Measurements from ENCODE around the gene ATIC. TPM values are rescaled to one million over a fixed set of nuclear protein-coding genes. Genes with fewer than 3 reads are reported as not detected.

The ATIC gene
- total RNA-seq, 1 donor from 2014 or later = 322 TPM

DNA sequence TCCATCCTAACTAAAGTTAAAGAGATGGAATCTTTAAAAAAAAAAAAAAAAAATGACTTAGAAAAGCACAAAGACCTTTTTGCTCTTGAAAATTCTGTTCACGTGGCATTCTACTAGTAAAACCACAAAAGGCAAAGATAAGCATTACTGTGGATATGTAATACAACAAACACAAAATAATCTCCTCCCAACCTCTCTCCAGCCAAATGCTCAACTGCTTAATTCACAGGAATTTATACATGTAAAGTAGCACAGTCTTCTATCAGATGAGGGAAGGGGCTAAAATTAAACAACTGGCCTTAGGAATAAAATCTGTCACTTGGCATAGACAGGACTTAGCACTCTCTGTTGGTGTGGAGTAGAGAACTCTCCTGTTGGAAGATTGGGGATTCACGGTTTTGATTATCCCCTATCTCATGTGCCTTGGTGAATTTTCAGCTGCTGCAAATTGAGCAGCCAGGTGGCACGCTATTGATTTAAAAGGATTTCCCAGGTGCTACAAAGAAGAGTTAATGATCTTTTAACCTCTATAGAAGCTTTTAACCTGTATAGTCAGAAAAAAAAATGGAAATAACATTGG is 57.4 kb downstream of the ATIC start:
- intact Hi-C loops (cut with micrococcal nuclease) = no loop called here
- Mint-ChIP-seq H3K4me3 (no peak overlapping the region), H3K36me3 (ENCODE audit: low read depth) (peaks cover 23% of the 10 kb centered on the region), H3K4me1 (no peaks in the 10 kb centered on the region), H3K27ac (no peak overlapping the region), H3K9me3 (peaks cover 3% of the 10 kb centered on the region), H3K27me3 (no peaks in the 10 kb centered on the region)
- no peak for DNase-seq

DNA sequence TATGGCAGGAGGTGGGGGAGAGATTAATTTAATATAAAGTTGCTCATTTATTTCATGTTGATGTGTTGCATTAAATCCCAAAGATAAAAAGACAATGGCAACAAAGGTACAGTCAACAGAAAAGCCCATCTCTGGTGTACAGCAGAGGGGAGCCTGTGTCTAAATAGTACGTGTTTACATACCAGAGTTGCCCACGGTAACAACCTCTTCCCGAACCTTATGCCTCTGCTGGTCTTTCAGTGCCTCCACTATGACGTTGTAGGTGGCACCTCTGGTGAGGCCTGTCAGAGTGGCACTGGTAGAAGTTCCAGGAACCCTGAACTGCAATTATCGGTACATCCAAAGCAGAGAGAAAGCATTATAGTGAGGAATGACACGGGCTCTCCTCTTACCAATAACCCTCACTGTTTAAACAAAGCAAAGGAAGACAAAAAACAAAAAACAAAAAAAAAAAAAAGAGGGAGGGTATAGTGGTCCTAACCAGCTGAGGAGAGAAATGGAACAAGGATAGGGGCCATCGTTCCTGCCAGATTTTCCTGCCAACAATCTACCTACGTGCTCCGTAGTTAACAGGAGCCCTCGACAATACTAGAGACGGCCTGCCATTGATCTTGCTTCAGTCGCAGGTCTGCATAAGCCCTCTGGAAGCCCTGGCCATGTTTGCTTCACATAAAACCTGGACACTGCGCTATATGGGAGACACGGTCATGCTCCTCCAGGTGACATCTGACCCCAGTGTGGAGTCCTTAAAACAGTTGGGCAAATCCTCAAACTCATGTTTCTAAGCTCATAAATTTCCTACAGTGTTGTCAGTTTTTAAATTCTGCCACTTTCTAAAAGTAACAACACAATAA is 58.5 kb downstream of the ATIC start:
- Mint-ChIP-seq H3K36me3 (ENCODE audit: low read depth) (peaks cover 19% of the 10 kb centered on the region), H3K4me3 (no peak overlapping the region), H3K27me3 (no peaks in the 10 kb centered on the region), H3K27ac (no peak overlapping the region), H3K4me1 (no peaks in the 10 kb centered on the region), H3K9me3 (no peaks in the 10 kb centered on the region)
- intact Hi-C loops (cut with micrococcal nuclease) = no loop called here
- no peak for DNase-seq

DNA sequence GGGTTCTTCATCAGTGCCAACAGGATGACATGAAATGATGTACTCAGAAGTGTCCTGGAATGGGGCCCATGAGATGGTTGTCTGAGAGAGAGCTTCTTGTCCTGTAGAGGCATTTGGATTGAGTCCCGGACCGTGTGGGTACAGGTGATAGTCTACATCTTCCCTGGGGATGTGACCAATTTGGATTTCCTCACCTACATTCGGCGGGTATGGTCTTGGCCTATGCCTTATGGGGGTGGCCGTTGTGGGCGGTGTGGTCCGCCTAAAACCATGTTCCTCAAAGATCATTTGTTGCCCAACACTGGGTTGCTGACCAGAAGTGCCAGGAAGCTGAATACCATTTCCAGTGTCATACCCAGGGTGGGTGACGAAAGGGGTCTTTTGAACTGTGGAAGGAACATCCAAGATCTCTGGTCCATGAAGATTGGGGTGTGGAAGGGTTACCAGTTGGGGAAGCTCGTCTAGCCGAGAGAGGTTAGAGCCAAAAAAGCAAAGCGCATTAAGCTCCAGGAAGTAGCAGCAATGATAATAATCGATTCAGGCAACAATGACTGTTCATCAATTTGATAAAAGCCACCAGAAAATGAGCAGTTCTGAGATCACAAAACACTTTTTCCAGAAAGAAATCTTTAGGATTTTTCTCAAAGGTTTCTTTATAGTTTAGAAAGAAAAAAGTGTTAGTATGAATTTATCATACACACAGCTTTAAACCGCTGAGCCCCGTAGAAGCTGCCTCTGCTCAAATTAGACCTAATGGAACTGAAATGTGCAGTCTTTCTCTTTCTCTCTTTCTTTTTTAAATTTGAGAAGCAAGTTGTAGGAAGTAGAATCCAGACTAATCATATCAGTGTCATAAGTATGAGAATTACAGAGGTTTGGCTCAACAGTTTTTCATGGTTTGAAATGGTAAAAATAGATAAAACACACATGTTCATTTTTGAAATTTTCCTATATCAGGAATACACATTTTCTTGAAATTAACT is 60.3 kb downstream of the ATIC start:
- intact Hi-C loops (cut with micrococcal nuclease) = no loop called here
- DNase-seq = no peak
- H3K4me1 Mint-ChIP-seq = no peaks in the 10 kb centered on the region
- no peaks in the 10 kb centered on the region for H3K9me3 Mint-ChIP-seq
- no peak overlapping the region for H3K27ac Mint-ChIP-seq
- no peak overlapping the region for H3K4me3 Mint-ChIP-seq
- peaks cover 20% of the 10 kb centered on the region for H3K36me3 Mint-ChIP-seq (ENCODE audit: low read depth)
- no peaks in the 10 kb centered on the region for H3K27me3 Mint-ChIP-seq

DNA sequence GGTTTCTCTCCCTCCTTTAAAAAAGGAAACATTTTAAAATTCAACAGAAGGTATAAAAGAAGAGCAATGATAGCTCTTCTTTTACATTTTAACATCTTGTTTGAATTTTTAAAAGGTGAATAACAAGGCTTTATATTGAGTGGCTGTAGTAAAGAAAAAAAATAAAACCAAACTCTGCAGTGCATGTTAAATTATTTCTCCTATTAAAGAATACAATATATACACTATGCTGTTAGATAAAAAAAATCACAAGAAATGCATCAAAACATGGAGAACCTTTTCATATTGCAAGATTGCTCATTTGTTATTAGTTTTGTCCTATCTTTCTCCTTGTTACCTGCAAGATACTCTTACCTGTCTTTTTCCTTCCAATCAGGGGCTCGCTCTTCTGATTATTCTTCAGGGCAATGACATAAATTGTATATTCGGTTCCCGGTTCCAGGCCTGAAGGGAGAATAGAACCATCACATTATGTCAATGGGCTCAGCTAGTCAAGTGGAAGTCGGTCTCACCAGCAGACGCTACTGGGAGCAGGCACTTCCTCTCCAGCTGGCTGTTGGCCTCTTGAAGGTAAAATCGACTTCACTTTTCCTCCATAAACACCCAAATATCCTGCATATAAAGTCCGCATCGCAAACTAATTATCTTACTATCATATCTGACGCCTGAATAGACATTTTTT is 61.2 kb downstream of the ATIC start:
- no peaks in the 10 kb centered on the region for H3K9me3 Mint-ChIP-seq
- no peak overlapping the region for H3K27ac Mint-ChIP-seq
- H3K4me1 Mint-ChIP-seq = no peaks in the 10 kb centered on the region
- no peak overlapping the region for H3K4me3 Mint-ChIP-seq
- intact Hi-C loops (cut with micrococcal nuclease) = no loop called here
- H3K27me3 Mint-ChIP-seq = no peaks in the 10 kb centered on the region
- no peak for DNase-seq
- peaks cover 17% of the 10 kb centered on the region for H3K36me3 Mint-ChIP-seq (ENCODE audit: low read depth)

DNA sequence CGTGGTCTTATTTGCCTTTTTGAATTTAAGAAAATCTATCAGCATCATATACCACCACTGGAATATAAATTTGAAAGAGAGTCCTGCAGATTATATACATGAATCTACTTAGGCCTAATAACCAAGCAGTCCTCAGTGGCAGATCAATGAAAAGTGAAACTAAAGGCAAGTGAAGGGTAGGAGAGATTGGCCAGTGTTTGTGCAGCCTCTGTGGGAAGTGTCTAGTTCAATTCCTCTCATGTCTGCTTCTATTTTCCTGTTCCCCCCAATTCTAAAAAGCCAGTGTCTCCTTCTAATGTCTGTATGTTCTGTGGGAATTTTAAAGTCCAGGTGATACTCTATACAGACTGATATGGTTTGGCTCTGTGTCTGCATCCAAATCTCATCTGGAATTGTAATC is 62.1 kb downstream of the ATIC start:
- no peak for DNase-seq
- peaks cover 17% of the 10 kb centered on the region for H3K36me3 Mint-ChIP-seq (ENCODE audit: low read depth)
- H3K4me1 Mint-ChIP-seq = no peaks in the 10 kb centered on the region
- H3K27ac Mint-ChIP-seq = no peak overlapping the region
- intact Hi-C loops (cut with micrococcal nuclease) = no loop called here
- no peaks in the 10 kb centered on the region for H3K27me3 Mint-ChIP-seq
- H3K9me3 Mint-ChIP-seq = no peaks in the 10 kb centered on the region
- no peak overlapping the region for H3K4me3 Mint-ChIP-seq

DNA sequence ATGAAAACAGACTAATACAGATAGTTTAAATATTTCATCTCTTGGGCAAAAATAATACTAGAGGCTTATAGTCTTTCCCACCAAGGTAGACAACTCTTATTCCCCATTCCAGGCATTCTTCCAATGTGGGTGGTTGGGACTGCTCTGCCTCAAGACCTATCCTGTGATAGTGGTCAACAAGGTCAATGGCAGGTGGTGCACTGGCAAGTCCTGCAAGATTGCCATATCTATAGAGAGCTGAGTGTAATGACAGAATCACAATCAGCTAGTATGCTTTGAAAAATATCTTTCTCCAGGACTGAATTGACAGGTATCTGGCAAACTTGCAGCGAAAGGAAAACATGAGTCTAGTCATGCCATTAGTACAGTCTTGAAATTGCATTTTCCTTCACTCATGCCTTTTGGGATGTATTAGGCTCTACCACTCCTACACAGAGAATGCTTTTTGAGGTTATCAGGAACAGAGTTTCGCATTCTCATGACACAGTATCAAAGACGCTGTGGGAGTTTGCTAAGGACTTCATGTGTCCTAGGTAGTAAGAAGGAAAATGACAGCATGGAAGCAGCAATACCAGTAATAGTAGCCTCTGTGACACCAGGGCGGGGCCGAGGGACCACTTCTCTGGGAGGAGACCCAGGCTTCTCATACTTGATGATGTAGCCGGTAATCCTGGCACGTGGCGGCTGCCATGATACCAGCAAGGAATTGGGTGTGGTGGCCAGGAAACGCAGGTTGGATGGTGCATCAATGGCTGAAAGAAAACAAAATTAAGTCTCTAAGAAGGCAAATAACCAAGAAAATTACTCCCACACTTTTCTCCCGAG is 63.0 kb downstream of the ATIC start:
- Mint-ChIP-seq H3K9me3 (no peaks in the 10 kb centered on the region), H3K36me3 (ENCODE audit: low read depth) (peaks cover 16% of the 10 kb centered on the region), H3K27ac (no peak overlapping the region), H3K27me3 (no peaks in the 10 kb centered on the region), H3K4me1 (no peaks in the 10 kb centered on the region), H3K4me3 (no peak overlapping the region)
- intact Hi-C loops (cut with micrococcal nuclease) = no loop called here
- no peak for DNase-seq

DNA sequence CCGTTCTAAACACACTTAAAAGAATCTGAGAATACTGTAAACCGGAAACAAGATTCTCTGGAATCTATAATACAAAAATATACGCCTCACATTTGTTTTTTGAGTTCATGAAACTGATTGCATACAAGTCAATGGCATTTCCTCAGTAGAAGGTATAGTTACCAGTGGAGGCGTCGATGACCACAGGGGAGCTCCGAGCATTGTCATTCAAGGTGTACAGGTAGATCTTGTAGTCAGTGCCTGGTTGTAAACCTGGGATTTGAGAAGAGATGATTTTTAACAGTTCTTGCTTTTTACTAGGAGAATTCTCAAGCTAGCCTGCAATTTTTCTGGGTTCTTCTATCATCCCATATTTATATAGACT is 63.6 kb downstream of the ATIC start:
- Mint-ChIP-seq H3K27ac (no peak overlapping the region), H3K27me3 (no peaks in the 10 kb centered on the region), H3K36me3 (ENCODE audit: low read depth) (peaks cover 16% of the 10 kb centered on the region), H3K4me3 (no peak overlapping the region), H3K4me1 (no peaks in the 10 kb centered on the region), H3K9me3 (no peaks in the 10 kb centered on the region)
- intact Hi-C loops (cut with micrococcal nuclease) = no loop called here
- no peak for DNase-seq

DNA sequence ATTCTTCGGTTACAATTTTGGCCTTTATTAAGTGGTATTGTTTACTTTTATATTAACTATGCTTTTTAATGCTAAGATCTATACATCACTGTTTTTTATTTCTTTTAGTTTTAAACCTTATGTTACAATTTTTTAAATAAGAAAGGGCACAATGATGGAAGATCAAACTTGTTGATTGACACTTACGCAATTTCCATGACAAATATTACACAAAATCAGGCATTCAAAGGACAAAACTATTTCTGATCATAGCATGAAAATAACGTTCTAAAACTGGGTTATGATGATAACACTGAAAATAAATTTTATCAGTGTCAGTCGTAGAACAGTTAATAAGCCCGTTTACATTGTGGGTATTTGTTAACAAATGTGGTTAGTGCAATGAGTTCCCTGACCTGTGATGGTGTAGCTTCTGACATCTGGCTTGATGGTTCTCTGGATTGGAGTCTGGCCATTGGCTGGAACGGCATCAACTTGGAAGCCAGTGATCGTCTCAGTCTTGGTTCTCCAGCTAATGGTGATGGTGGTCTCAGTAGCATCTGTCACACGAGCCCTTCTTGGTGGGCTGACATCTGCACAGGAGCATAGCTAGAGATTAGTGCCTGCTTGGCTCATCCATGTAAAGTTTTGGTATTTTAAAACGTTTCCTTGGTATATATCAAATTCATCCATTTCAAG is 64.4 kb downstream of the ATIC start:
- H3K4me3 Mint-ChIP-seq = no peak overlapping the region
- DNase-seq = no peak
- no peaks in the 10 kb centered on the region for H3K9me3 Mint-ChIP-seq
- no peaks in the 10 kb centered on the region for H3K4me1 Mint-ChIP-seq
- H3K27me3 Mint-ChIP-seq = no peaks in the 10 kb centered on the region
- peaks cover 16% of the 10 kb centered on the region for H3K36me3 Mint-ChIP-seq (ENCODE audit: low read depth)
- intact Hi-C loops (cut with micrococcal nuclease) = no loop called here
- H3K27ac Mint-ChIP-seq = no peak overlapping the region

DNA sequence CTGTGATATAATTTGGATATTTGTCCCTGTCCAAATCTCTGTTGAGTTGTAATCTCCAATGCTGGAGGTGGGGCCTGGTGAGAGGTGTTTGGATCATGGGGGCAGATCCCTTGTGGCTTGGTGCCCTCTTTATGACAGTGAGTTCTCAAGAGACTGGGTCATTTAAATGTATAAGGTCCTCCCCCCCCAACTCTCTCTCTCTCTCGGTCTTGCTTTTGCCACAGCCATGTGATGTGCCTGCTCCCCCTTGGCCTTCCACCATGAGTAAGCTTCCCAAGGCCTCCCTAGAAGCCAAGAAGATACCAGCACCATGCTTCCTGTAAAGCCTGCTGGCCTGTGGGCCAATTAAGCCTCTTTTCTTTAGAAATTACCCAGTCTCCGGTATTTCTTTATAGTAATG is 65.4 kb downstream of the ATIC start:
- H3K27me3 Mint-ChIP-seq = no peaks in the 10 kb centered on the region
- H3K4me1 Mint-ChIP-seq = no peaks in the 10 kb centered on the region
- no peak overlapping the region for H3K4me3 Mint-ChIP-seq
- no peaks in the 10 kb centered on the region for H3K9me3 Mint-ChIP-seq
- H3K27ac Mint-ChIP-seq = no peak overlapping the region
- H3K36me3 Mint-ChIP-seq (ENCODE audit: low read depth) = peaks cover 16% of the 10 kb centered on the region
- intact Hi-C loops (cut with micrococcal nuclease) = no loop called here
- no peak for DNase-seq

DNA sequence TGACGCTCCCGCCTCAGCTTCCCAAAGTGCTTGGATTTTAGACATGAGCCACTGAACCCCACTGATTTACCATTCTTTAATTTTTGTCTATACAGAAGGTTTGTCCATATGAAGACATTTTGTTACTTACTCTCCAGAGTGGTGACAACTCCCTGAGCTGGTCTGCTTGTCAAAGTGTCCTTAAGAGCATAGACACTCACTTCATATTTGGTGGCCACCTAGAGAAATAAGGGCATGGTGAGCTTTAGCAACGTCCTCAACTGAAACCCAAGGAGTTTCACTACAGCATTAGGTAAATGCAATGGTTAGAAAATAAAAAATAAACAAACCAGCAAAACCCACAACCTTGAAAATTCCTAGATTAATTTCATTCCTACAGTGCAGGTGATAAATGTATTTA is 66.2 kb downstream of the ATIC start:
- Mint-ChIP-seq H3K4me3 (no peak overlapping the region), H3K27me3 (no peaks in the 10 kb centered on the region), H3K27ac (no peak overlapping the region), H3K9me3 (no peaks in the 10 kb centered on the region), H3K36me3 (ENCODE audit: low read depth) (peaks cover 16% of the 10 kb centered on the region), H3K4me1 (no peaks in the 10 kb centered on the region)
- no peak for DNase-seq
- intact Hi-C loops (cut with micrococcal nuclease) = no loop called here

DNA sequence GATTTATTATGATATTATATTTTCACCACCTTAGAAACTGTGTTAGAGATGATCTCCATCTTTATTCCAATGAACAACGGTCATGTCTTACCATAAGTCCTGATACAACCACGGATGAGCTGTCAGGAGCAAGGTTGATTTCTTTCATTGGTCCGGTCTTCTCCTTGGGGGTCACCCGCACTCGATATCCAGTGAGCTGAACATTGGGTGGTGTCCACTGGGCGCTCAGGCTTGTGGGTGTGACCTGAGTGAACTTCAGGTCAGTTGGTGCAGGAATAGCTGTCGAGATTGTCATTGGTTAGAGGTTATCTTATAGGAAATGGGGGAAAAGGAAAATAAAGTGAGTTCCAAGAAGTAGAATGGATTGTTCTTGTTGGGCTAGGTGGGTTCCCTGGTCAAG is 67.2 kb downstream of the ATIC start:
- DNase-seq = no peak
- H3K27ac Mint-ChIP-seq = no peak overlapping the region
- no peaks in the 10 kb centered on the region for H3K27me3 Mint-ChIP-seq
- H3K9me3 Mint-ChIP-seq = no peaks in the 10 kb centered on the region
- no peak overlapping the region for H3K4me3 Mint-ChIP-seq
- H3K4me1 Mint-ChIP-seq = no peaks in the 10 kb centered on the region
- H3K36me3 Mint-ChIP-seq (ENCODE audit: low read depth) = peaks cover 12% of the 10 kb centered on the region
- intact Hi-C loops (cut with micrococcal nuclease) = no loop called here

DNA sequence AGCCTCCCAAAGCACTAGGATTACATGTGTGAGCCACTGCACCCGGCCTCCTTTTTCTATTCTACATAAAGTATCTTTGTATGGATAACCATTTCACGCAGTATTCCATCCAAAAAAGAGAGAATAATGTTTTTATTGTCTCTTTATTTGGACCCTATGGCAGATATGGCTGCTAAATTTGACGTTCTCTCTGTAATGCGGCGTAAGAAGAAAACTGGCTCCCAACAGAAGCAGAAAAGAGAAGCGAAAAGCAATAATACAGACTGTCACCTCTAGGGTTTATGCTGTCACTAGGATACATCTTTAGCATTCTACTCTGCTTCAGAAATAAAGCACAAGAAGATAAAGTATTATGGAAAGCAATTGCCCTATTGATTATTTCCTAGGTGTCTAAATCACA is 68.1 kb downstream of the ATIC start:
- no peak overlapping the region for H3K27ac Mint-ChIP-seq
- no peak for DNase-seq
- H3K4me3 Mint-ChIP-seq = no peak overlapping the region
- H3K36me3 Mint-ChIP-seq (ENCODE audit: low read depth) = peaks cover 6% of the 10 kb centered on the region
- intact Hi-C loops (cut with micrococcal nuclease) = no loop called here
- H3K27me3 Mint-ChIP-seq = no peaks in the 10 kb centered on the region
- no peaks in the 10 kb centered on the region for H3K9me3 Mint-ChIP-seq
- no peaks in the 10 kb centered on the region for H3K4me1 Mint-ChIP-seq

DNA sequence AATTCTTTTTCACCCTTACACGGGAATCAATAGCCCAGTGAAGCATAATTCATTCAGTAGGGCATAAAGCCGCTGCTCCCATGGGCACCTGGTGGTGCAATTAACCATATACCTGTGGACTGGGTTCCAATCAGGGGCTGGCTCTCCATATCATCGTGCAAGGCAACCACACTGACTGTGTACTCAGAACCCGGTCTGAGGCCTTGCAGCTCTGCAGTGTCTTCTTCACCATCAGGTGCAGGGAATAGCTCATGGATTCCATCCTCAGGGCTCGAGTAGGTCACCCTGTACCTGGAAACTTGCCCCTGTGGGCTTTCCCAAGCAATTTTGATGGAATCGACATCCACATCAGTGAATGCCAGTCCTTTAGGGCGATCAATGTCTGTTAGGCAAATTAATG is 68.8 kb downstream of the ATIC start:
- DNase-seq = no peak
- H3K36me3 Mint-ChIP-seq (ENCODE audit: low read depth) = peaks cover 4% of the 10 kb centered on the region
- intact Hi-C loops (cut with micrococcal nuclease) = no loop called here
- H3K9me3 Mint-ChIP-seq = no peaks in the 10 kb centered on the region
- no peaks in the 10 kb centered on the region for H3K4me1 Mint-ChIP-seq
- no peak overlapping the region for H3K27ac Mint-ChIP-seq
- no peak overlapping the region for H3K4me3 Mint-ChIP-seq
- no peaks in the 10 kb centered on the region for H3K27me3 Mint-ChIP-seq
